GM18526 (cell line): ENCODE data around the gene EML5.

ENCODE experiments used
- POLR2A ChIP-seq: IDR thresholded peaks from 3 replicates; pipeline ENCODE4 v1.6.1; 2011; ENCODE audit not compliant: insufficient read length; ENCODE audit errors: extremely low read depth

Gene EML5

DNA sequence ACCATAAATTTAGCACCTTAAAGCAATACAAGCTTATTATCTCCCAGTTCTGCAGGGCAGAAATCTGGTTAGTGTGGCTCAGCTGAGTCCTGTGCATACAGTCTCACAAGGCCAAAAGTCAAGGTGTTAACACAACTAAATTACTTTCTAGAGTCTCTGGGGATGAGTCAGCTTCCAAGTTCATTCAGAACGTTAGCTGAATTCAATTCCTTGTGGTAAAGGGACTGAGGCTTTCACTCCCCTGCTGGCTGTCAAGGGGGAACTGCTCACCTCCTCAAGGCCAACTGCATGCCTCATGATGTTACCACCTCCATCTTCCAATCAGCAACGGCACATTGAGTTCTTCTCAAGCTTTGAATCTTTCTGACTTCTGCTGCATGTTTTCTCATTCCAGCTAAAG lies 27.6 kb downstream of the EML5 start:
- no peak for TF ChIP-seq POLR2A

DNA sequence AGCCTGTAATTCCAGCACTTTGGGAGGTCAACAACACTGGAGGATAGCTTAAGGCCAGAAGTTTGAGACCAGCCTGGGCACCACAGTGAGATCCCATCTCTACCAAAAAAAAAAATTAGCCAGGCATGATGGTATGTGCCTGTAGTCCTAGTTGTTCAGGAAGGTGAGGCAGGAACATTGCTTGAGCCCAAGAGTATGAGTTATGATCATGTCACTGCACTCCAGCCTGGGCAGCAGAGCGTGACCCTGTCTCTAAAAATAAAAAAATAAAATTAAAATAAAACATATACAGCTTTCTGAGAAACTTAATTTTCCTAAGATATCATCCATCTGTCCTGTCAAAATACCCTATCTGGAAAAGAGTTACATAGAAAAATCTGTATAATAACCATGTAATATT lies 38.9 kb downstream of the EML5 start:
- no peak for TF ChIP-seq POLR2A

DNA sequence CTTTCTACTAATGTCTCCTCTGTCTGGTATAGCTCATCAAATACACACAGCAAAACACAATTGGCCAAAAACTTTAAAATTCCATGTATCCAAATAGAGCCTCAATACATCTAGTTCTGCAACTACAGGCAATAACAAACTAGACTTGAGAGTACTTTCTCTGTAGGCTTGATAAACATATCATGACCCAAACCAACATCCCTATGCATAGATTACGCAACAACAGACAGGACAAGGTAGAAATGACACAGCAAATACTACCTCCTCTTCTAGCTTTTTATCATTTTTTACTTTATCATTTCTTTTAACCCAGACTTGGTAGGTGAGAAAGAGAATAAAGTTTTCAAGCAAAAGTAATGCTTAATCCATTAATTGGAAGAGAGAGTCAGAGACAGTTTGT lies 41.8 kb downstream of the EML5 start:
- no peak for TF ChIP-seq POLR2A

- TF ChIP-seq POLR2A = no peak
These were observed 42.3 kb downstream of the EML5 start for GRCh38 chr14:88750413-88750812.

- no peak for TF ChIP-seq POLR2A
These were observed 43.6 kb downstream of the EML5 start for GRCh38 chr14:88749139-88749538.

DNA sequence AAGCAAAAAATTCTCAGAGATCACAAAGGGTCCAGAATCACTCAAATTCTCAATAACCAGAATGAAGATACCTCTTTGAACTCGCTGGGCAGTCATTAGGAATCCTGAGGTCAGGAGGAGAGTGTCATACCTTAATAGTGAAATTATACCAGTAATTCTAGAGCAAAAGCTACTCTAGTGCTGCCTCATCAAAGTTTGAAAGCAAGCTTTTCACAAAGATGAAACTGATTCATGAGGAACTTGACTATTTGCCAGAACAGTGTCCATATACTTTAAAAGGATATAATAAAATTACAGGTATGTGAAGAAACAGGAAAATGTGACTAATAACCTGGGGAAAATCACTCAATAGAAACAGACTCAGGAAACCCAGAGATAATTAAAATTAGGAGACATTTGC lies 44.5 kb downstream of the EML5 start:
- TF ChIP-seq POLR2A = no peak

- TF ChIP-seq POLR2A = no peak
These were observed 46.7 kb downstream of the EML5 start for GRCh38 chr14:88746052-88746451.

DNA sequence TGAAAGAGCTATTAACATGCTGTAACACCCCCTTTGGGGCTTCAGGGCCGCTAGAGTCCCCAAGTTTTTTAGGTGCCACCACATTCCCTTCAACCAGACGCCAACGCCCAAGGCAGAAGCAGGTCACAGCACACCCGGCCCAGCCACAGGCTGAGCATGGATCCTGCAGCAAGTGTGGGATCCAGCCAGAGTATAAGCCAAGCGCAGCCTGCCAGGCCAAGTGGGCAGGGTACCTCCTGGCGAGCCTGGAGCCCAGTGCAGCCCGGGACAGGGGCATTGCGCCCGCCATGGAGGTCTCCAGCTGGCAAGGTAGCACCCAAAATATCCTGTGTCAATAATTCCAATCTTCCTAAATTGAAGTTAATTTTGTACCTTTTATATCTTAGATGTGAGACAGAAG lies 55.5 kb downstream of the EML5 start:
- TF ChIP-seq POLR2A = no peak

- TF ChIP-seq POLR2A = no peak
These were observed 59.6 kb downstream of the EML5 start for GRCh38 chr14:88733121-88733520.

DNA sequence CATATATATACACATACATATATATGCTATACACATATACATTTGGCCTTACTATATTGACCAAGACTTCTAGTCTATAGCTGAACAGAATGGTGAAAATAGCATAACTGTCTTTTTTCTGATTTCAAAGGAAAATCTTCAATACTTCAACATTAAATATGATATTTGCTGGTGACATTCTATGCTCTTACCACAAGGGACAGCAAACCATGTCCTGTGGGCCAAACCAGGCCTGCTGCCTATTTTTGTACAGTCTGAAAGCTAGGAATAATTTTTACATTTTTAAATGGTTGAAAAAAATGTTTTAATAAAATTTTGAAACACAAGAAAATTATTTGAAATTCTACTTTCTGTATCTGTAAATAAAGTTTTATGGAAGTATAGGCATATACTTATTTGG lies 63.6 kb downstream of the EML5 start:
- no peak for TF ChIP-seq POLR2A

DNA sequence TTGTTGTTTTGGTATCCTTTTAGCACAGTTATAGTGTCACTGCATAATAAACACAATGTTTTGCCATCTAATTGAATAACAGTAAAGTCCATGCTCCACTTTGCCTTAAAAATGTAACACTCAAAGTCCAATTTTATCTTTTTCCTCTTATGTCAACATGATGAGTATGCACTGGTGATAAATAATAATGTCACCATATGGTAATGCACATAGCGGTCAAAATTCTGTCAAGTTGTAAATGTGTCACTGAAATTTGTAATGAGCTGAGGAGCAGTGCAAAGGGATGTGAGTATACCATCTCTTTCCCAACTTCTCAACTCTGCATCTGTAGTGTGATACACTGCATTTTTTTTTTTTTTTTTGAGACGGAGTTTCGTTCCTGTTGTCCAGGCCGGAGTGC lies 65.7 kb downstream of the EML5 start:
- TF ChIP-seq POLR2A = no peak

DNA sequence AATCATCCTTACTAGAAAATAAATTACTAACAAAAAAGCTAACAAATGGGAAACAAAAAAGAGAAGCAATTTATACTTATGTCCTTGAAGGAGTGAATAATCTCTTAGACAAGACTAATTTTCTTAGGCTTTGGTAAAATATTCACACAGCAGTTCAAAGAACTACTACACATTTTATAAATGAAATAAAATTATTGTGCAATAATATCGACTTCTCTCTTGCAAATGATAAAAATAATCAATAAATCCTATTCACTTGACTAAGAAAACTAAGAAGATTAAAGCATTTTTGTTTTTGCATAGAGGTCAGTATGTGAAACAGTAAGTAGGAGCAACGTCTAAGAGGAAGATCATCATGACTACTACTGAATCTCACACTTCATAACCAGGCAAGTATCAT lies 82.0 kb downstream of the EML5 start:
- no peak for TF ChIP-seq POLR2A

DNA sequence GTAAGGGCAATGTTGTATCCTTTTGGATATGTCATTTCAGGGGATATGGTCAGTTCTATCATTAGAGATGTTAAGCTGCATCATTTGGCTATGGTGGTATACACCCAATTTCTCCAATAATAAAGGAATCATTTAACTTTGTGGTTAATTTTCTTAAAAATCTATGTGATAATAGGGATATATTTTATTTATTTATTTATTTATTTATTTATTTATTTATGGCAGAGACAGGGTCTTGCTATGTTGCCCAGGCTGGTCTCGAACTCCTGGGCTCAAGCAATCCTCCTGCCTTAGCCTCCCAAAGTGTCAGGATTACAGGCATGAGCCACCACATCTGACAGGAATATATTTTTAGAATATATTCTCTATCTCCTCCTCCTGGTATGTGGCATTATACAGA lies 85.7 kb downstream of the EML5 start:
- no peak for TF ChIP-seq POLR2A

DNA sequence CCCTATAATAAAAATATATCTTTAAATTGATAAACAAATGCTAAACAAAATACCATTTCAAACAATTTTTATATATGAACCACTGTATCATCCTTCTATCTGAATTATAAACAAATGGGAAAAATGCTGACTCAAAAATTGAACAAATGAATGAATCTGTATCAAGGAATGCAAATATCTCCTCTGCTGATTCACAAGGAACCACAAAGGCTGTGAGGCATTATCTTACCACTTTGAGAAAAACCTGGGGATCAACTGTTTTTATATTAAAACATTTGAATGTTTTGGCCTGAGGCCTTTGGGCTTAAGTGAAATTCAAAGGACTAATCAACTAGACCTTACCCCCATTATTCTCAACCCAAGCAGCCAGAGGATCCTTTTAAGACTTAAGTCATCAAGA lies 86.3 kb downstream of the EML5 start:
- no peak for TF ChIP-seq POLR2A

- TF ChIP-seq POLR2A = no peak
These were observed 94.1 kb downstream of the EML5 start for GRCh38 chr14:88698651-88699050.

DNA sequence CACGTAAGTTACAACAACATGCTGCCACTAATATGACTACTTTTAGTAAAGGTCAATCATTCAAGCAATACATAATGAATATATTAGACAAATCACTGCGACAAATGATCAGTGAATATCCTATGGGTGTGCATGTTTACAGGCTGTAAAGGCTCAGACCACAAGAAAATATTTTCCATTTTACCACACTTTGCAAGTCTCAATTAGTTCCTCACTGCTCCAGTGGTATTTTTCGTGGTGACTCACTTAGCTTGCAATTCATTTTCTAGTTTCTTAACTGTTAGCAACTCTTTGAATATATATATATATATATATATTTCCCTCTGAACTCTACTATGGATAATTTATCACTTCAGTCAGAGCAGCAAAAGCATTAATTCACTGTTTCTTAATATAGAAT lies 96.9 kb downstream of the EML5 start:
- TF ChIP-seq POLR2A = no peak

DNA sequence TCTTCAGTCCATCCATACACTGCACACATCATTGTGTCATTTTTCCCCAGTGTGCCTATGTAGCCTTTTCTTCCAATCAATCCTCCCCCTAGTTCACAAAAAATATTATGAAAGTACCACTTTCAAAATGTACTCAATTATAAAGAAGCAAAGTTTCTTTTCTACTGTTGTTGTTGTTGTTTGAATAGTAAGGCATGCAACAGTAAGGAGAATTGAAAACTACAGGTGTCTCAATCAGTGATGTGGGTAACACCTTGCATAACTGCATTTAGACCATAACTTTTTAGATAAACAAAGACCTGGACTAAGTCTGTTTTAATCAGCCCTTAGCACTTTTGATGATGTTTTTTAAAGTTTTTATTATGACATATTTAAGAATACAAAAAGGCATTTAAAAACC lies 104.4 kb downstream of the EML5 start:
- TF ChIP-seq POLR2A = no peak

- no peak for TF ChIP-seq POLR2A
These were observed 109.6 kb downstream of the EML5 start for GRCh38 chr14:88683119-88683518.

- no peak for TF ChIP-seq POLR2A
These were observed 110.1 kb downstream of the EML5 start for GRCh38 chr14:88682495-88683114.
